ENCODE data around the gene GNAI3. TPM values are rescaled to one million over a fixed set of nuclear protein-coding genes. Genes with fewer than 3 reads are reported as not detected.

Gene GNAI3
- total and polyA plus RNA-seq, 2 experiments from 2014 or later, result 14.9 TPM

DNA sequence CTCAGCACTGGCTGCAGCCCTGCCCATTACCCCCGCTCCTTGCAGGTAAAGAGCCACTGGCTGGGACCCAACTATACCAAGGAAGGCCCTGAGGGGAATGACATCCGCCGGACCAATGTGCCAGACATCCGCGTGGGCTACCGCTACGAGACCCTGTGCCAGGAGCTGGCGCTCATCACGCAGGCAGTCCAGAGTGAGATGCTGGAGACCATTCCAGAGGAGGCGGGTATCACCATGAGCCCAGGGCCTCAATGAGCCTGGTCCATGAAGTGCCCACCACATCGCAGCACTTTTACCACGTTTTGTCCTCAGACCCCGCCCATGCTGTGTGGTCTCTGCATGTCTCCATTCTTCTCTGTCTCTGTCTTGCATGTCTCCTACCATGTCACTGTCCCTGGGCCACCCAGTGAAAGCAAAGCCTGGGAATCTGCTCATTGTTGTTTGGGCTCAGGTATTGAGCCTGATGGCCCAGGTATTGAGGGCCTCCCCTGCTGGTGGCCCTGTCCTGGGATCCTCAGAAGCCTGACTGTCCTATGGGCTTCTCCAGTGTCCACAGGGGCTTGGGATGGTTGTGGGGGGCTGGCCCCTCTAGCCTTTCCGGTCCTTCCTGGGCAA, 82.6 kb downstream of the GNAI3 start:
- peaks cover 20% of the 10 kb centered on the region for H3F3A ChIP-seq (ENCODE audit: insufficient read depth)
- no peak overlapping the region for H3K27ac ChIP-seq
- no peak overlapping the region for H2AFZ ChIP-seq
- WGBS, 2 experiments (ENCODE audit: low coverage in 1 of 2, low lambda C conversion rate in 2 of 2, missing lambda C conversion rate in 2 of 2), result 95 to 99% methylated on average over 8 to 14 of the region's 14 CpGs
- in situ Hi-C loops (cut with MboI), result no loop called here
- no peaks in the 10 kb centered on the region for H3K27me3 ChIP-seq (replicated peaks; ENCODE audit: insufficient read depth)
- H3K9ac ChIP-seq, result no peak overlapping the region
- no peaks in the 10 kb centered on the region for H3K9me2 ChIP-seq (ENCODE audit: insufficient read depth)
- H3K79me2 ChIP-seq (ENCODE audit: insufficient read depth), result peaks cover 4% of the 10 kb centered on the region
- no peak overlapping the region for H3K4me3 ChIP-seq
- DNase-seq, result no peak
- no peaks in the 10 kb centered on the region for H4K20me1 ChIP-seq (ENCODE audit: insufficient read depth)
- TF ChIP-seq EZH2phosphoT487 (IDR thresholded peaks at IDR 0.05; ENCODE audit: insufficient read depth, low read depth) (no peak), EZH2 (IDR thresholded peaks at IDR 0.05; ENCODE audit: insufficient read depth, poor library complexity, severe bottlenecking) (no peak)
- H3K4me1 ChIP-seq (ENCODE audit: insufficient read depth), result peaks cover 5% of the 10 kb centered on the region
- peaks cover 16% of the 10 kb centered on the region; the same call in 1 of the 2 replicates for H3K36me3 ChIP-seq (ENCODE audit: low read depth)
- no peaks in the 10 kb centered on the region for H3K9me3 ChIP-seq (ENCODE audit: low read depth)
- no peak overlapping the region for H3K4me2 ChIP-seq (ENCODE audit: unreplicated experiment)

DNA sequence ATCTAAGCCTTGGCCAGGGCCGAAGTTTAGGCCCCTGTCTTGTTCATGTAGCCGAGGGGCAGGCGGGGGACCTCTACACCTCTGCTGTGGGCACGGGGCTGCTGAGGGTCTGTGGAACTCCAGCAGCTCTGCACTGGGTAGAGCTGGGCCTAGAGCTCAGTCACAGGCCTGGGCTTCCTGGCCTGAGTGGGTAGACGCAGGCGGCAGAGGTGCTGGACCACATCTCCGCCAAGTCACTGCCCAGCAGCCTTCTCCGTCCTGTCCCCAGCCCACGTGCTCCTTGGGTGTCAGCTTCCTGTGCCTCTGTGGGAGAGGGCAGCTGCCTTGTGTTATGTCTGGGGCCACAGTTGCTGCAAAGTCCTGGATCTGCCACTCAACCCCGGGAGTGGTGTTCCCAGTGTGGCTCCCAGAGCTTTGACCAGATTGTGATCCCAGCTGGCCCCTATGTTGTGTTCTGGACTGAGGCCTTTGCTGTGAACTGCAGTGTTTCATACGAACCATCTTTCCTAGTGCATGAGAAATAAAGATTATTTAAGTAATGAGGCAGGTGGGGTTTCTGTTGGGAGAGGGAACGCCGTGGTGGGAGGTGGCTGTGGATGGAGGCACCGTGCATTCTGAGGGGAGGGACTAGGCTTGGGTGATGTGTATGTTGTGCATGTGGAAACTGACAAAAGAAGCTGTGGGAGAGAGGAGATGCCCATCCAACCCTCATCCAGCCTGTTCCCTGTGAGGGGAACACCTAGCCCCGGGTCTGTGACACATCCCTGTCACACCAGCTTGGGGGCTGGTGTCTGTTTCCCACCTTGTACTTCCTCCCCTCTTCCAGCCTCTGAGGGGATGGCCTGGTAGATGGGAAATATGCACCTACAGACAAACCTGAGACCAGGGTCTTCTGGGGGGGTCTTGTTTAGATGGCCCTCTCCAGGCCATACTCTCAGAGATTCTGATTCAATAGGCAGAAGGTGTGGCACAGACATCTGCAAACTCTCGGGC, 83.4 kb downstream of the GNAI3 start:
- 79 to 81% methylated on average over 16 of the region's 16 CpGs for WGBS, 2 experiments (ENCODE audit: low coverage in 1 of 2, low lambda C conversion rate in 2 of 2, missing lambda C conversion rate in 2 of 2)
- Histone ChIP-seq H3K4me2 (ENCODE audit: unreplicated experiment) (no peak overlapping the region), H3K79me2 (ENCODE audit: insufficient read depth) (no peaks in the 10 kb centered on the region; the same call in 1 of the 2 replicates), H3K36me3 (ENCODE audit: low read depth) (peaks cover 16% of the 10 kb centered on the region; the same call in 1 of the 2 replicates), H3K27me3 (replicated peaks; ENCODE audit: insufficient read depth) (no peaks in the 10 kb centered on the region), H4K20me1 (ENCODE audit: insufficient read depth) (no peaks in the 10 kb centered on the region), H3K9me2 (ENCODE audit: insufficient read depth) (no peaks in the 10 kb centered on the region), H3K4me1 (ENCODE audit: insufficient read depth) (peaks cover 13% of the 10 kb centered on the region), H3K4me3 (no peak overlapping the region), H3F3A (ENCODE audit: insufficient read depth) (peaks cover 23% of the 10 kb centered on the region), H3K9me3 (ENCODE audit: low read depth) (no peaks in the 10 kb centered on the region), H2AFZ (no peak overlapping the region), H3K9ac (no peak overlapping the region), H3K27ac (no peak overlapping the region)
- no peak for DNase-seq
- TF ChIP-seq EZH2phosphoT487 (IDR thresholded peaks at IDR 0.05; ENCODE audit: insufficient read depth, low read depth) (no peak), EZH2 (IDR thresholded peaks at IDR 0.05; ENCODE audit: insufficient read depth, poor library complexity, severe bottlenecking) (no peak)
- in situ Hi-C loops (cut with MboI), result no loop called here

GRCh38 chr1:109632671-109633346, 84.4 kb downstream of the GNAI3 start:
- in situ Hi-C loops (cut with MboI), result no loop called here

GRCh38 chr1:109634292-109634691, 85.9 kb downstream of the GNAI3 start:
- H4K20me1 ChIP-seq (ENCODE audit: insufficient read depth), result no peaks in the 10 kb centered on the region
- no peaks in the 10 kb centered on the region for H3K9me2 ChIP-seq (ENCODE audit: insufficient read depth)
- no peak overlapping the region for H3K4me2 ChIP-seq (ENCODE audit: unreplicated experiment)
- TF ChIP-seq EZH2phosphoT487 (IDR thresholded peaks at IDR 0.05; ENCODE audit: insufficient read depth, low read depth) (no peak), EZH2 (IDR thresholded peaks at IDR 0.05; ENCODE audit: insufficient read depth, poor library complexity, severe bottlenecking) (no peak)
- no peak overlapping the region for H3K4me3 ChIP-seq
- 95 to 98% methylated on average over 6 of the region's 6 CpGs for WGBS, 2 experiments (ENCODE audit: low coverage in 1 of 2, low lambda C conversion rate in 2 of 2, missing lambda C conversion rate in 2 of 2)
- DNase-seq, result no peak
- H3K79me2 ChIP-seq (ENCODE audit: insufficient read depth), result no peaks in the 10 kb centered on the region; the same call in 1 of the 2 replicates
- H3K36me3 ChIP-seq (ENCODE audit: low read depth), result peaks cover 14% of the 10 kb centered on the region; the same call in 1 of the 2 replicates
- H3K4me1 ChIP-seq (ENCODE audit: insufficient read depth), result peaks cover 13% of the 10 kb centered on the region
- in situ Hi-C loops (cut with MboI), result no loop called here
- H2AFZ ChIP-seq, result no peak overlapping the region
- H3K27ac ChIP-seq, result no peak overlapping the region
- peaks cover 23% of the 10 kb centered on the region for H3F3A ChIP-seq (ENCODE audit: insufficient read depth)
- no peaks in the 10 kb centered on the region for H3K9me3 ChIP-seq (ENCODE audit: low read depth)
- H3K27me3 ChIP-seq (replicated peaks; ENCODE audit: insufficient read depth), result no peaks in the 10 kb centered on the region
- no peak overlapping the region for H3K9ac ChIP-seq

More at GRCh38 chr1:109632671-109633346, 84.4 kb downstream of the GNAI3 start:
- H3K27ac ChIP-seq, result no peak overlapping the region
- H3K9me3 ChIP-seq (ENCODE audit: low read depth), result no peaks in the 10 kb centered on the region
- no peak for DNase-seq
- H3K36me3 ChIP-seq (ENCODE audit: low read depth), result peaks cover 16% of the 10 kb centered on the region; the same call in 1 of the 2 replicates
- H2AFZ ChIP-seq, result no peak overlapping the region
- H4K20me1 ChIP-seq (ENCODE audit: insufficient read depth), result no peaks in the 10 kb centered on the region
- H3K9ac ChIP-seq, result no peak overlapping the region
- H3K27me3 ChIP-seq (replicated peaks; ENCODE audit: insufficient read depth), result no peaks in the 10 kb centered on the region
- H3K4me1 ChIP-seq (ENCODE audit: insufficient read depth), result peaks cover 13% of the 10 kb centered on the region
- H3K9me2 ChIP-seq (ENCODE audit: insufficient read depth), result no peaks in the 10 kb centered on the region
- no peak overlapping the region for H3K4me2 ChIP-seq (ENCODE audit: unreplicated experiment)
- 26 to 34% methylated on average over 5 of the region's 5 CpGs for WGBS, 2 experiments (ENCODE audit: low coverage in 1 of 2, low lambda C conversion rate in 2 of 2, missing lambda C conversion rate in 2 of 2)
- H3K79me2 ChIP-seq (ENCODE audit: insufficient read depth), result no peaks in the 10 kb centered on the region; the same call in 1 of the 2 replicates
- TF ChIP-seq EZH2phosphoT487 (IDR thresholded peaks at IDR 0.05; ENCODE audit: insufficient read depth, low read depth) (no peak), EZH2 (IDR thresholded peaks at IDR 0.05; ENCODE audit: insufficient read depth, poor library complexity, severe bottlenecking) (no peak)
- H3K4me3 ChIP-seq, result no peak overlapping the region
- peaks cover 23% of the 10 kb centered on the region for H3F3A ChIP-seq (ENCODE audit: insufficient read depth)

All from GM23248 (cell line).